SH-SY5Y (cell line): ENCODE results near the gene ZNF771.
"Not testable (repeated sequence)": the region's sequence is repeated elsewhere in the genome, so short reads cannot be mapped to it uniquely, and the experiment has no call there.

ENCODE experiments used
- GATA2 ChIP-seq: IDR thresholded peaks from 2 replicates; pipeline ENCODE4 v1.6.1; 2011; ENCODE audit warnings: mild to moderate bottlenecking, low read depth, low read length
- GATA3 ChIP-seq: IDR thresholded peaks from 2 replicates; pipeline ENCODE4 v1.6.1; 2011; ENCODE audit warnings: low read depth, mild to moderate bottlenecking, low read length, moderate library complexity

- not testable (repeated sequence) for TF ChIP-seq GATA3
- TF ChIP-seq GATA2 = peak; percentile 50
These were observed 45.5 kb downstream of the ZNF771 start for GRCh38 chr16:30452709-30453580.
